Smooth muscle cell (in vitro differentiated cells): Measurements from ENCODE around the gene PAX7. TPM values are rescaled to one million over a fixed set of nuclear protein-coding genes. Genes with fewer than 3 reads are reported as not detected.

Experiments
- DNase-seq: peaks from one replicate; lab custom pipeline; 2025; ENCODE audit not compliant: unreplicated experiment; lab: John Stamatoyannopoulos, UW
- H2AFZ ChIP-seq: fragments of 200-600 bp; sonication (generic); 2 replicates; pipeline ENCODE4 v1.6.0; 2016; ENCODE audit warnings: antibody characterized with exemption, low read depth, mild to moderate bottlenecking
- H3F3A ChIP-seq: fragments of 200-600 bp; sonication (generic); 2 replicates; pipeline ENCODE4 v1.6.0; 2017; ENCODE audit warnings: antibody characterized with exemption, low read depth
- H3K27ac ChIP-seq: fragments of 200-600 bp; sonication (generic); 2 replicates; pipeline ENCODE4 v1.5.1; 2016; ENCODE audit warnings: low read depth, mild to moderate bottlenecking
- H3K27me3 ChIP-seq: fragments of 200-600 bp; sonication (generic); 2 replicates; pipeline ENCODE4 v1.6.1; 2016; ENCODE audit warnings: low read depth, mild to moderate bottlenecking
- H3K36me3 ChIP-seq: fragments of 200-600 bp; sonication (generic); 2 replicates; pipeline ENCODE4 v1.5.1; 2016; ENCODE audit warnings: low read depth
- H3K4me1 ChIP-seq: fragments of 200-600 bp; sonication (generic); 2 replicates; pipeline ENCODE4 v1.5.1; 2016; ENCODE audit warnings: low read depth
- H3K4me2 ChIP-seq: fragments of 200-600 bp; sonication (generic); 2 replicates; pipeline ENCODE4 v1.6.0; 2016; ENCODE audit warnings: mild to moderate bottlenecking
- H3K4me3 ChIP-seq: fragments of 200-600 bp; sonication (generic); 2 replicates; pipeline ENCODE4 v1.5.1; 2016; ENCODE audit warnings: mild to moderate bottlenecking
- H3K79me2 ChIP-seq: fragments of 200-600 bp; sonication (generic); 2 replicates; pipeline ENCODE4 v1.6.0; 2016; ENCODE audit warnings: low read depth, mild to moderate bottlenecking
- H3K9ac ChIP-seq: fragments of 200-600 bp; sonication (generic); 2 replicates; pipeline ENCODE4 v1.6.0; 2016; ENCODE audit warnings: low read depth
- H3K9me3 ChIP-seq: fragments of 200-600 bp; sonication (generic); replicated peaks from 2 replicates; pipeline ENCODE4 v1.5.1; 2016; ENCODE audit warnings: low read depth
- H4K20me1 ChIP-seq: fragments of 200-600 bp; sonication (generic); 2 replicates; pipeline ENCODE4 v1.6.0; 2016; ENCODE audit warnings: low read depth
- WGBS: methylation state at CpG from one replicate; pipeline ENCODE4 v1.1.7; 2016; ENCODE audit warnings: low lambda C conversion rate; 5-methylcytosine and 5-hydroxymethylcytosine counted together
- polyA plus RNA-seq: library from polyadenylated mRNA; unstranded; fragments of >200 nt; fragmentation: Nextera tagmentation; extraction: Ambion mirVana; gene quantifications from 2 replicates; pipeline ENCODE4 v1.2.1, GENCODE V29; 2016
- total RNA-seq: library from RNA; depleted of rRNA; stranded (reverse); fragments of >200 nt; gene quantifications from 2 replicates; pipeline ENCODE4 v1.2.3, GENCODE V29; 2014
- TF ChIP-seq, protein P1 (sequence below): fragments of 200-600 bp; sonication (generic); IDR thresholded peaks from 2 replicates; pipeline ENCODE4 v1.5.1; 2017; ENCODE audit warnings: borderline replicate concordance, mild to moderate bottlenecking, antibody characterized with exemption; ENCODE audit not compliant: insufficient read depth, poor library complexity, severe bottlenecking

The PAX7 gene
- total and polyA plus RNA-seq, 2 experiments from 2014 or later = not detected

DNA sequence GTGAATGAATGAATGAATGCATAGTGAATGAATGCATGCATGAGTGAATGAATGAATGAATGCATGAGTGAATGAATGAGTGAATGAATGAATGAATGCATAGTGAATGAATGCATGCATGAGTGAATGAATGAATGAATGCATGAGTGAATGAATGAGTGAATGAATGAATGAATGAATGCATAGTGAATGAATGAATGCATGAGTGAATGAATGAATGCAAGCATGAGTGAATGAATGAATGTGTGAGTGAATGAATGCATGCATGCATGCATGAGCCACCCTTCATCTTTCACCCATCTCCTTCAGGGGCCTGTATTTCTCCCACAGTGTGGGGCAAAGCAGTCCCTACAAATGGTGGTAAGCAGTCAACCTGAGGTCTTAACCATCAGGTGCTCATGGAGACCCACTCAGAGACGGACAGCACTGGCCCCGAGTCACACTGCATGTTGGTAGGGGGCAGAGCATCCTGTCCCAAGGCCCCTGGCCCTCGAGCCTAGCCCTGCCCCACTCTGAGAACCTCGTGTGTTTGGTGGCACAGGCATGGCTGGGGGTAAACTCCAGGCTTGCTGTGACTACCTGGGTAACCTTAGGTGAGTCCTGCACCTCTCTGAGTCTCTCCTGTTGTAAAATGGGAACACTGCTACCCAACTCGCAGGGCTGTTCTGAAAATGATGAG, 28.0 kb upstream of the PAX7 start:
- TF ChIP-seq, protein P1, sequence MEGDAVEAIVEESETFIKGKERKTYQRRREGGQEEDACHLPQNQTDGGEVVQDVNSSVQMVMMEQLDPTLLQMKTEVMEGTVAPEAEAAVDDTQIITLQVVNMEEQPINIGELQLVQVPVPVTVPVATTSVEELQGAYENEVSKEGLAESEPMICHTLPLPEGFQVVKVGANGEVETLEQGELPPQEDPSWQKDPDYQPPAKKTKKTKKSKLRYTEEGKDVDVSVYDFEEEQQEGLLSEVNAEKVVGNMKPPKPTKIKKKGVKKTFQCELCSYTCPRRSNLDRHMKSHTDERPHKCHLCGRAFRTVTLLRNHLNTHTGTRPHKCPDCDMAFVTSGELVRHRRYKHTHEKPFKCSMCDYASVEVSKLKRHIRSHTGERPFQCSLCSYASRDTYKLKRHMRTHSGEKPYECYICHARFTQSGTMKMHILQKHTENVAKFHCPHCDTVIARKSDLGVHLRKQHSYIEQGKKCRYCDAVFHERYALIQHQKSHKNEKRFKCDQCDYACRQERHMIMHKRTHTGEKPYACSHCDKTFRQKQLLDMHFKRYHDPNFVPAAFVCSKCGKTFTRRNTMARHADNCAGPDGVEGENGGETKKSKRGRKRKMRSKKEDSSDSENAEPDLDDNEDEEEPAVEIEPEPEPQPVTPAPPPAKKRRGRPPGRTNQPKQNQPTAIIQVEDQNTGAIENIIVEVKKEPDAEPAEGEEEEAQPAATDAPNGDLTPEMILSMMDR = no peak

DNA sequence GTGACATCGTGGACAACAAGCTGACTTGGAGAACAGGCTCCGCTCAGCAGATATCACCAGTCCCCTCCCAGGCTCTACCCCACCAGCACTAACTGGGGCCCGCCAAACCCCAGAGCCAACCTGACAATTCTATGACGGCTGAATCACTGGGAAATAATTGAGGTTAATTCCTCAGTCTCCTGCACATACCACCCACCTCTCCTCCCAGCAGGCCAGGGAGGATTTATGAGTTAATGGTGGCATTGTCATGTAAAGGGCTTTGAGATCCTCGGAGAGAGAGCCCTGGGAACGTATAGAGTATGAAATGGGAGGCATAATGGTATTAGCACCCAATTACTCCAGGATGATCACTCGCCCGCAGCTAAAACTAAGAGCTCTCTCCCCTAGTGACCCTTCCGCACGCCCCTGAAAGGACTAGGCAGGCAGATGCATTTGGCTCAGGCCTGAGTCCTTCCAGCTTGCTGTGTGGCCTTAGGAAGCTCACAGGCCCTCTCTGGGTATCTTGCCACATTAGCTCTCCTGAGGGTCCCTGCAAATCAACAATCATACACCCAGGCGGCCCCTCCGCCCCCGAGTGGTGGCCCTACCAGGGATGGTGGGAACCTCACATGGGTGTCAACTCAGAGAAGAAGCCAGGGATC, 27.3 kb upstream of the PAX7 start:
- Histone ChIP-seq H3K4me2 (no peak overlapping the region), H3K27ac (no peak overlapping the region), H3K36me3 (no peaks in the 10 kb centered on the region), H3K4me3 (no peak overlapping the region), H3F3A (no peaks in the 10 kb centered on the region), H4K20me1 (no peaks in the 10 kb centered on the region), H3K4me1 (peaks cover 4% of the 10 kb centered on the region), H2AFZ (no peak overlapping the region), H3K9ac (no peak overlapping the region), H3K27me3 (peaks cover 19% of the 10 kb centered on the region), H3K79me2 (no peaks in the 10 kb centered on the region), H3K9me3 (no peaks in the 10 kb centered on the region)
- WGBS = 46% methylated on average over 13 of the region's 13 CpGs
- DNase-seq = no peak
- TF ChIP-seq, protein P1 = no peak

More for the DNA sequence above, 28.0 kb upstream of the PAX7 start:
- Histone ChIP-seq H3K4me3 (no peak overlapping the region), H3K79me2 (no peaks in the 10 kb centered on the region), H3K9ac (no peak overlapping the region), H3K27me3 (peaks cover 19% of the 10 kb centered on the region), H3K27ac (no peak overlapping the region), H3K9me3 (no peaks in the 10 kb centered on the region), H4K20me1 (no peaks in the 10 kb centered on the region), H3K36me3 (no peaks in the 10 kb centered on the region), H2AFZ (no peak overlapping the region), H3F3A (no peaks in the 10 kb centered on the region), H3K4me2 (no peak overlapping the region), H3K4me1 (peaks cover 4% of the 10 kb centered on the region)
- 66% methylated on average over 5 of the region's 5 CpGs for WGBS
- no peak for DNase-seq

DNA sequence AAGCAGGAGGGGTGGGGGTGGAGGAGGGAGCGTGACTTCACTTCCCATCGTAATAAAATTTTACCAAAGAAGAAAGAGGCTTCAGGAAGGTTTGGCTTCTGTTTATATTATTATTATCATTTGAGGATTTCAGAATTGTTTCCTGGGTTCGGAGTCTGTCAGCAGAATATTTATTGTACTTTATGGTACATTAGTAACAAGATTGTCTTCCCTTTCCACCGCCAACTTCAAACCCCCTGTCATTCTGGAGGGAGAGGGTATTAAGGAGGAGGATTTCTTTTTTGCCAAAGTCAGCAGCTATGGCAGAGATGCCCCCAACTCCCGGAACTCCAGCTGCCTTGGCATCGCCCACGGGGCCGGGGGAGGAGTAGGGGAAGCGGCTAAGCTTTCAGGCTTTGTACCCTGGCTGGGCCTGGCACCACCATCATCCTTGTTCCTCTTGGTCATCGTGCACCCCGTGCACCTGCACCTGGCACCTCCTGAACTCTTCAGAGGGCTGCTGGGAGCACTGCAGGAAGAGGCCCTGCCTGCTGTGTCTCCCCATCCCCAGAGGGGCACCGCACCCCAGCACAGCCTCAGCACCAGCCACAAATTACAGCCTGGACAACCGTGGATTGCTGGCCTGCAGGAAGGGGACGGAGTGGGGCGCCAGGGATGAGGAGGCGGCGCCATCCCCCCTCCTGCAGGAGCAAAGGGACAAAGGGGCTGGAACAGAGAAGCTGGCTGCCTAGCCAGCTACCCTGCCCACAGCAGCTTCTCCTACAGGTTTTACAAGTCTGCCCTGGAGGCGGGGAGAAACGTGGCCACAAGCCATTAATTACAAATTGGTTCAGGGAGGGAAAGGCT, 24.0 kb upstream of the PAX7 start:
- H3K36me3 ChIP-seq = no peaks in the 10 kb centered on the region
- no peak overlapping the region for H3K4me2 ChIP-seq
- H3K27ac ChIP-seq = no peak overlapping the region
- DNase-seq = no peak
- 84% methylated on average over 19 of the region's 19 CpGs for WGBS
- no peaks in the 10 kb centered on the region for H3K9me3 ChIP-seq
- no peak overlapping the region for H3K4me3 ChIP-seq
- peaks cover 31% of the 10 kb centered on the region for H3K27me3 ChIP-seq
- H2AFZ ChIP-seq = no peak overlapping the region
- no peaks in the 10 kb centered on the region for H3F3A ChIP-seq
- no peaks in the 10 kb centered on the region for H3K79me2 ChIP-seq
- TF ChIP-seq, protein P1 = no peak
- no peaks in the 10 kb centered on the region for H3K4me1 ChIP-seq
- no peak overlapping the region for H3K9ac ChIP-seq
- H4K20me1 ChIP-seq = no peaks in the 10 kb centered on the region
